ENCODE results near the gene MYO5B. TPM values are rescaled to one million over a fixed set of nuclear protein-coding genes. Genes with fewer than 3 reads are reported as not detected.

Gene MYO5B
- total RNA-seq, 2 experiments from 2014 or later: not detected

DNA sequence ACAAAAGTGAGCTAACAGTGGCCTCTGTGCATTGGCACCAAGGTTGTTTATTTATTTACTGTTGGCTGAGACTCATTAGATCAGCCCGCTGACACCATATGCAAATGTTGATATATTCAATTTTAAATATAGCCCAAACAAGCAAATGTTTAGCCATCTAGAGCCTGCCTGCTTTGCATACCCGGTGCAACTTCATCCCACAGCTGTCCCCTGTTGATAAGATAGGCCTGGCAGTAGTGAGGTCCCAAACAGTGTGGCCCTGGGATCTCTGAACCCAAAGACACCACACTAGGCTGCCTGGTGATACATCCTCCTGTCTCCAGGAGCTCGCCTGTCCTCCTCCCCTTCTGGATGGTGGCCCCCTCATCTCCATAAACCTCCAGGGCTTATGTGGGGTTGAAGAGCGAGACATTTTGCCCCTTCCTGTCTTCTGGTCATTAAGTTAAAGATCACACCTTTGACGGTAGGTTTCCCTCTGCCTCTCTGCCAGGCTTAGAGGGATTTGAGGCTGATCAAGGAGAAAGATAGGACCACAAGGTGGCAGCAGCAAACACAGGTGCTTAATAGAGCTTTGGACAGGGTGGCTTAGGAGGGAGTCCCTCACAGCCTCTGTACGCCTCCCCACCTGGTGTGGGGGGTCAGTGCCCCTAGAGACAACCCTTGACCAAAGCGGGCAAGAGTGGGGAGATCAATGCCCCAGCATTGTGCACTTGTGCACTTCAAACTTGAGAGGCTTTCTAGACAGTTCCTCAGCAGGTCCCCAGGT is 23.7 kb upstream of the MYO5B start:
- Histone ChIP-seq H2AFZ (ENCODE audit: low read length) (no peak overlapping the region), H3K4me2 (ENCODE audit: low read length) (no peak overlapping the region), H3K27ac (ENCODE audit: low read depth, low read length, poor library complexity, severe bottlenecking) (no peak overlapping the region), H3K36me3 (ENCODE audit: insufficient read depth, low read length) (no peaks in the 10 kb centered on the region), H3K9me2 (ENCODE audit: insufficient read depth, low read length) (no peaks in the 10 kb centered on the region), H4K20me1 (ENCODE audit: insufficient read depth, low read length) (no peaks in the 10 kb centered on the region), H3K9me3 (ENCODE audit: low read length) (no peaks in the 10 kb centered on the region), H3K4me3 (ENCODE audit: low read depth, low read length, poor library complexity, severe bottlenecking) (no peak overlapping the region), H3K79me2 (ENCODE audit: insufficient read depth, low read depth, low read length) (no peaks in the 10 kb centered on the region), H3K4me1 (ENCODE audit: insufficient read depth, low read length, poor library complexity, severe bottlenecking) (no peaks in the 10 kb centered on the region)
- DNase-seq (ENCODE audit: low spot score): peak; percentile 54
- no TSS peak for BruUV-seq (replicated peaks)
- TF ChIP-seq EZH2phosphoT487 (IDR thresholded peaks at IDR 0.05; ENCODE audit: borderline replicate concordance, low read depth, low read length): no peak
- TF ChIP-seq, protein P1, sequence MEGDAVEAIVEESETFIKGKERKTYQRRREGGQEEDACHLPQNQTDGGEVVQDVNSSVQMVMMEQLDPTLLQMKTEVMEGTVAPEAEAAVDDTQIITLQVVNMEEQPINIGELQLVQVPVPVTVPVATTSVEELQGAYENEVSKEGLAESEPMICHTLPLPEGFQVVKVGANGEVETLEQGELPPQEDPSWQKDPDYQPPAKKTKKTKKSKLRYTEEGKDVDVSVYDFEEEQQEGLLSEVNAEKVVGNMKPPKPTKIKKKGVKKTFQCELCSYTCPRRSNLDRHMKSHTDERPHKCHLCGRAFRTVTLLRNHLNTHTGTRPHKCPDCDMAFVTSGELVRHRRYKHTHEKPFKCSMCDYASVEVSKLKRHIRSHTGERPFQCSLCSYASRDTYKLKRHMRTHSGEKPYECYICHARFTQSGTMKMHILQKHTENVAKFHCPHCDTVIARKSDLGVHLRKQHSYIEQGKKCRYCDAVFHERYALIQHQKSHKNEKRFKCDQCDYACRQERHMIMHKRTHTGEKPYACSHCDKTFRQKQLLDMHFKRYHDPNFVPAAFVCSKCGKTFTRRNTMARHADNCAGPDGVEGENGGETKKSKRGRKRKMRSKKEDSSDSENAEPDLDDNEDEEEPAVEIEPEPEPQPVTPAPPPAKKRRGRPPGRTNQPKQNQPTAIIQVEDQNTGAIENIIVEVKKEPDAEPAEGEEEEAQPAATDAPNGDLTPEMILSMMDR (conservative IDR thresholded peaks at IDR 0.05; ENCODE audit: low read length): peak; percentile 67
- POLR2A ChIA-PET: interaction anchor here (0.7 to 1.7 kb wide), 2 partner anchors 139 to 691 kb away, joined by 4 read pairs; no protein-coding TSS in a partner anchor
- CTCF ChIA-PET (ENCODE audit: unreplicated experiment): interaction anchor here (1.7 kb wide), 1 partner anchor 139 kb away, joined by 6 read pairs; no protein-coding TSS in a partner anchor
- intact Hi-C loops (cut with micrococcal nuclease; ENCODE audit: unreplicated experiment): loop anchor here (1.0 to 10.0 kb wide), 2 partner anchors 139 to 206 kb away; no protein-coding TSS in a partner anchor

DNA sequence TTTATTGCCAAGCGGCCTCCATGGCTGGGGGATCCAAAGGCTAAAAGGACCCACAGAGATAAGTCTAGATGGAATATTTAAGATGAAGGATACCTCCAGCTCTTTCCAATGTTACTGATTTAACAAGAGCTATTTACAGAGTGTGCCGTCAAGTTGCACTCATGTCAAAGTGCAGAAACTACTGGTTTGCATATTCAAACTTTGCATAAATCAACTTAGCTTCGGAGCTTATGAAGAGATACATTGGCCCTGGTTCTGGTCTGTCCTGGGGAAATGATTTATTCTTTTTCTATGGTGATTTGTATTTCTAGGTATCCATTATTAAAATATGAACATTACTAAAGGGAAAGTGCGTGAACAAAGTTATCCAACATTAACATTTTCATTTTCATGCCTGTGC is 14.4 kb upstream of the MYO5B start:
- H3K36me3 ChIP-seq (ENCODE audit: insufficient read depth, low read length): no peaks in the 10 kb centered on the region
- no peaks in the 10 kb centered on the region for H3K4me1 ChIP-seq (ENCODE audit: insufficient read depth, low read length, poor library complexity, severe bottlenecking)
- intact Hi-C loops (cut with micrococcal nuclease; ENCODE audit: unreplicated experiment): no loop called here
- ChIA-PET POLR2A (no interaction called here), CTCF (ENCODE audit: unreplicated experiment) (no interaction called here)
- H4K20me1 ChIP-seq (ENCODE audit: insufficient read depth, low read length): no peaks in the 10 kb centered on the region
- H3K9me2 ChIP-seq (ENCODE audit: insufficient read depth, low read length): no peaks in the 10 kb centered on the region
- no peak for DNase-seq (ENCODE audit: low spot score)
- no peak overlapping the region for H2AFZ ChIP-seq (ENCODE audit: low read length)
- H3K4me2 ChIP-seq (ENCODE audit: low read length): no peak overlapping the region
- no peak overlapping the region for H3K4me3 ChIP-seq (ENCODE audit: low read depth, low read length, poor library complexity, severe bottlenecking)
- H3K79me2 ChIP-seq (ENCODE audit: insufficient read depth, low read depth, low read length): no peaks in the 10 kb centered on the region
- BruUV-seq (replicated peaks): no TSS peak
- H3K27ac ChIP-seq (ENCODE audit: low read depth, low read length, poor library complexity, severe bottlenecking): no peak overlapping the region
- TF ChIP-seq, protein P1 (conservative IDR thresholded peaks at IDR 0.05; ENCODE audit: low read length): no peak
- TF ChIP-seq EZH2phosphoT487 (IDR thresholded peaks at IDR 0.05; ENCODE audit: borderline replicate concordance, low read depth, low read length): no peak
- no peaks in the 10 kb centered on the region for H3K9me3 ChIP-seq (ENCODE audit: low read length)

DNA sequence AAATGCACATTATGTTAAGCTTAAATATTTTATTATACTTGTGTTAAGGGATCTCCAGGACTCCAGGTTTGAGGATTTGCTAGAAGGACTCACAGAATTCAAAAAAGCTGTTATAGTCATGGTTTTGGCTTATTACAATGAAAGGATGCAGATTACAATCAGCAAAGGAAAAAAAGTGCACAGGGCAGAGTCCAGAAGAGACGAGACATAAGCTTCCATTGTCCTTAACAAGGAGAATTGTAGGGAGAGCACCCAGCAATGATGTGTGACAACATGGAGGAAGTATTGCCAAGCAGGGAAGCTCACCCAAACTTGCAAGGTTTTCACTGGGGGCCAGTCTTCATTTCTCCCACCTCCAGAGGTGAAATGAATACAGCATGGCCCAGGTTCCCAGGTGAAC is 12.8 kb upstream of the MYO5B start:
- Histone ChIP-seq H3K9me3 (ENCODE audit: low read length) (no peaks in the 10 kb centered on the region), H4K20me1 (ENCODE audit: insufficient read depth, low read length) (no peaks in the 10 kb centered on the region), H3K27ac (ENCODE audit: low read depth, low read length, poor library complexity, severe bottlenecking) (no peak overlapping the region), H2AFZ (ENCODE audit: low read length) (no peak overlapping the region), H3K4me3 (ENCODE audit: low read depth, low read length, poor library complexity, severe bottlenecking) (no peak overlapping the region), H3K36me3 (ENCODE audit: insufficient read depth, low read length) (no peaks in the 10 kb centered on the region), H3K4me1 (ENCODE audit: insufficient read depth, low read length, poor library complexity, severe bottlenecking) (no peaks in the 10 kb centered on the region), H3K9me2 (ENCODE audit: insufficient read depth, low read length) (no peaks in the 10 kb centered on the region), H3K4me2 (ENCODE audit: low read length) (no peak overlapping the region), H3K79me2 (ENCODE audit: insufficient read depth, low read depth, low read length) (no peaks in the 10 kb centered on the region)
- no peak for TF ChIP-seq EZH2phosphoT487 (IDR thresholded peaks at IDR 0.05; ENCODE audit: borderline replicate concordance, low read depth, low read length)
- TF ChIP-seq, protein P1 (conservative IDR thresholded peaks at IDR 0.05; ENCODE audit: low read length): no peak
- intact Hi-C loops (cut with micrococcal nuclease; ENCODE audit: unreplicated experiment): no loop called here
- ChIA-PET POLR2A (no interaction called here), CTCF (ENCODE audit: unreplicated experiment) (no interaction called here)
- no peak for DNase-seq (ENCODE audit: low spot score)
- no TSS peak for BruUV-seq (replicated peaks)
